K562 (cell line): Measurements from ENCODE around the gene ERC2. TPM values are rescaled to one million over a fixed set of nuclear protein-coding genes. Genes with fewer than 3 reads are reported as not detected.

Experiments
- ATAC-seq: fragments of 200-7000 bp; cut with Tn5 transposase; 3 replicates; pipeline ENCODE4 v1.9.1; 2020; ENCODE audit warnings: moderate library complexity
- BruUV-seq: library from RNA; stranded (reverse); fragments of 400-500 nt; replicated peaks from 2 replicates; lab custom pipeline; 2021; lab: Mats Ljungman, UMichigan
- CTCF ChIA-PET: fragments of 300-600 bp; formaldehyde crosslinking; extraction: SDS; loops from one replicate; lab custom pipeline; 2021; ENCODE audit warnings: low intra/inter-chr PET ratio; lab: Yijun Ruan, JAX
- POLR2A ChIA-PET: fragments of 300-600, 350-650 bp; sonication (Branson Sonifier 250); formaldehyde crosslinking; extraction: SDS; loops from one replicate; lab custom pipeline; 2021; ENCODE audit warnings: antibody characterized with exemption, inconsistent platforms; lab: Yijun Ruan, JAX
- DNase-seq, 4 experiments: peaks; one replicate each; pipeline versions ENCODE4 v3.0.0 to v3.0.0-alpha.2; 2011 to 2018; ENCODE audit warnings: low spot score in 3 of 4, mixed read lengths in 3 of 4; ENCODE audit errors: extremely low read depth in 1 of 4
- FAIRE-seq: peaks from 2 replicates; lab custom pipeline; 2011; peaks lifted over from hg19 to GRCh38; lab: Jason Lieb, UNC
- H2AFZ ChIP-seq: 2 replicates; pipeline ENCODE4 v1.6.0; 2011; ENCODE audit warnings: low read depth, low read length, control low read depth, inconsistent platforms
- H3K27ac ChIP-seq: fragments of 200-600 bp; 3 replicates; pipeline ENCODE4 v1.8.0; 2011; ENCODE audit warnings: low read depth, mild to moderate bottlenecking, control low read depth, inconsistent platforms, low read length, moderate library complexity, mixed read lengths; ENCODE audit errors: extremely low read depth
- H3K27me3 ChIP-seq, 2 experiments: fragments of 300-600 bp in 1 of 2; 2 replicates in 1 of 2; 3 replicates in 1 of 2; pipeline versions ENCODE4 v1.6.0 to v1.8.0; 2011; ENCODE audit warnings: inconsistent platforms in 2 of 2, low read length in 2 of 2, mild to moderate bottlenecking in 1 of 2, mixed read lengths in 1 of 2, moderate library complexity in 1 of 2; ENCODE audit not compliant: control insufficient read depth in 2 of 2, insufficient read depth in 2 of 2
- H3K36me3 ChIP-seq: fragments of 300-600 bp; 3 replicates; pipeline ENCODE4 v1.8.0; 2011; ENCODE audit warnings: mild to moderate bottlenecking, low read length, inconsistent platforms; ENCODE audit not compliant: control insufficient read depth, insufficient read depth
- H3K4me1 ChIP-seq, 2 experiments: fragments of 200-600 bp in 1 of 2; replicated peaks in 1 of 2; 2 replicates in 1 of 2; 3 replicates in 1 of 2; pipeline versions ENCODE4 v1.5.1 to v1.8.0; 2011; ENCODE audit warnings: inconsistent platforms in 2 of 2, low read length in 2 of 2, mild to moderate bottlenecking in 1 of 2, mixed read lengths in 1 of 2, moderate library complexity in 1 of 2; ENCODE audit not compliant: control insufficient read depth in 2 of 2, insufficient read depth in 2 of 2
- H3K4me2 ChIP-seq: 2 replicates; pipeline ENCODE4 v1.6.1; 2011; ENCODE audit warnings: low read length, control low read depth, inconsistent platforms, mixed read lengths; ENCODE audit not compliant: insufficient read depth
- H3K4me3 ChIP-seq: fragments of 200-600 bp; sonication (generic), shearing (Covaris generic); 2 replicates; pipeline ENCODE4 v1.5.1; 2016; ENCODE audit warnings: control low read depth, inconsistent platforms
- H3K79me2 ChIP-seq: fragments of 200-600 bp; 3 replicates; pipeline ENCODE4 v1.8.0; 2011; ENCODE audit warnings: low read length, inconsistent platforms; ENCODE audit not compliant: control insufficient read depth, insufficient read depth
- H3K9ac ChIP-seq, 2 experiments: 2 replicates each; pipeline versions ENCODE4 v1.6.0 to v1.6.1; 2011; ENCODE audit warnings: low read depth in 2 of 2, low read length in 2 of 2, control low read depth in 1 of 2, inconsistent platforms in 1 of 2, mild to moderate bottlenecking in 1 of 2, mixed read lengths in 1 of 2; ENCODE audit not compliant: insufficient read depth in 1 of 2
- H3K9me1 ChIP-seq: one replicate; pipeline ENCODE4 v1.6.0; 2011; ENCODE audit warnings: inconsistent platforms, mild to moderate bottlenecking, low read length, moderate library complexity; ENCODE audit not compliant: control insufficient read depth, insufficient read depth
- H3K9me3 ChIP-seq: replicated peaks from 2 replicates; pipeline ENCODE4 v1.5.1; 2011; ENCODE audit warnings: low read depth, low read length, inconsistent platforms; ENCODE audit not compliant: control insufficient read depth, insufficient read depth
- H4K20me1 ChIP-seq: replicated peaks from 2 replicates; pipeline ENCODE4 v1.6.1; 2011; ENCODE audit warnings: low read length, inconsistent platforms, mixed read lengths; ENCODE audit not compliant: control insufficient read depth, insufficient read depth
- BHLHE40 ChIP-seq: IDR thresholded peaks from 2 replicates; pipeline ENCODE4 v1.6.1; 2011; ENCODE audit warnings: low read length, improper control_type of control experiment
- BRCA1 ChIP-seq, 2 experiments: fragments of 450-650 bp in 1 of 2; sonication (generic) in 1 of 2; formaldehyde crosslinking in 1 of 2; IDR thresholded peaks; 2 replicates each; pipeline versions ENCODE4 v1.5.0 to v1.6.1; 2017 to 2020; ENCODE audit warnings: mild to moderate bottlenecking in 1 of 2, missing genetic modification reagents in 1 of 2
- GTF2A2 ChIP-seq: IDR thresholded peaks from 2 replicates; pipeline ENCODE4 v1.6.1; 2016; ENCODE audit warnings: mild to moderate bottlenecking, missing genetic modification characterization, missing compliant biosample characterization
- MTA3 ChIP-seq: fragments of 450-650 bp; formaldehyde crosslinking; IDR thresholded peaks from 2 replicates; pipeline ENCODE4 v1.6.1; 2017; ENCODE audit warnings: mild to moderate bottlenecking, borderline replicate concordance
- MTF1 ChIP-seq: fragments of 250-450 bp; sonication (Bioruptor Pico); IDR thresholded peaks from 2 replicates; pipeline ENCODE4 v1.9.0; 2021; ENCODE audit warnings: moderate library complexity, mild to moderate bottlenecking, inconsistent platforms, borderline replicate concordance
- NFATC3 ChIP-seq: fragments of 450-650 bp; IDR thresholded peaks from 2 replicates; pipeline ENCODE4 v1.6.1; 2017; ENCODE audit warnings: mild to moderate bottlenecking
- RBM39 ChIP-seq: fragments of 200-400 bp; formaldehyde crosslinking; optimal IDR thresholded peaks from 2 replicates; pipeline ENCODE3; 2018; ENCODE audit warnings: low read depth, low read length
- RFX7 ChIP-seq: fragments of 250-450 bp; sonication (Bioruptor Pico); IDR thresholded peaks from 2 replicates; pipeline ENCODE4 v1.5.1; 2021; ENCODE audit warnings: mild to moderate bottlenecking
- RNF2 ChIP-seq: sonication (generic); IDR thresholded peaks from 2 replicates; pipeline ENCODE4 v1.6.1; 2016
- SAP30 ChIP-seq: fragments of 200-600 bp; sonication (generic); IDR thresholded peaks from 2 replicates; pipeline ENCODE4 v1.6.1; 2012; ENCODE audit warnings: borderline replicate concordance, low read depth, mild to moderate bottlenecking, moderate library complexity, low read length, control low read depth, inconsistent platforms; ENCODE audit not compliant: insufficient read depth, poor library complexity, severe bottlenecking
- SUPT5H ChIP-seq: fragments of 450-650 bp; IDR thresholded peaks from 2 replicates; pipeline ENCODE4 v1.6.1; 2016
- ZNF324 ChIP-seq: fragments of 250-450 bp; sonication (Bioruptor Pico); IDR thresholded peaks from 2 replicates; pipeline ENCODE4 v1.4.0; 2020; ENCODE audit warnings: mild to moderate bottlenecking
- ZSCAN32 ChIP-seq: fragments of 450-650 bp; formaldehyde crosslinking; IDR thresholded peaks from 2 replicates; pipeline ENCODE4 v1.4.0; 2020; ENCODE audit warnings: mild to moderate bottlenecking, moderate library complexity
- WGBS: fragments of 100-300 bp; shearing (Covaris generic); methylation state at CpG from one replicate; pipeline ENCODE4 v1.1.6; 2016; ENCODE audit warnings: low coverage, mixed read lengths; ENCODE audit not compliant: insufficient coverage; ENCODE audit errors: missing lambda C conversion rate; 5-methylcytosine and 5-hydroxymethylcytosine counted together
- in situ Hi-C: fragments of 300-500 bp; cut with MboI; formaldehyde crosslinking; loops from 4 replicates; pipeline ENCODE4 v1.15.0; 2018; ENCODE audit warnings: inconsistent platforms, mixed read lengths
- intact Hi-C: fragments of 100-400 bp; cut with micrococcal nuclease; formaldehyde crosslinking; loops from 2 replicates; pipeline ENCODE4 v1.14.2; 2022
- polyA plus RNA-seq, 8 experiments: library from polyadenylated mRNA; depleted of rRNA in 4 of 8; stranded (reverse) in 5 of 8; unstranded in 3 of 8; fragments of >200 nt; fragmentation: Nextera tagmentation in 2 of 8; fragmentation: Illumina TruSeq in 1 of 8; extraction: Ambion mirVana in 2 of 8; extraction: Trizol in 1 of 8; gene quantifications; 2 replicates each; pipeline versions ENCODE4 v1.2.1 to v1.2.3, GENCODE V29; 2011 to 2014; ENCODE audit warnings: inconsistent platforms in 1 of 8, missing spikeins in 1 of 8
- total RNA-seq, 7 experiments: library from RNA; depleted of rRNA in 6 of 7; stranded (reverse); fragments of >200 nt in 6 of 7; fragmentation: Illumina TruSeq in 2 of 7; extraction: Trizol in 2 of 7; gene quantifications; 2 replicates each; pipeline versions ENCODE4 v1.2.1 to v1.2.3, GENCODE V29; 2011 to 2021; ENCODE audit warnings: low replicate concordance in 1 of 7
- TF ChIP-seq, protein P1 (sequence below): sonication (generic); formaldehyde crosslinking; IDR thresholded peaks from 2 replicates; pipeline ENCODE4 v1.8.0; 2023; ENCODE audit warnings: mild to moderate bottlenecking, missing genetic modification reagents
- TF ChIP-seq, protein P2 (sequence below): fragments of 450-650 bp; IDR thresholded peaks from 2 replicates; pipeline ENCODE4 v1.6.1; 2017; ENCODE audit warnings: mild to moderate bottlenecking, moderate library complexity
- TF ChIP-seq, protein P3 (sequence below): fragments of 250-450 bp; sonication (Bioruptor Pico); IDR thresholded peaks from 2 replicates; pipeline ENCODE4 v1.4.0; 2020; ENCODE audit warnings: mild to moderate bottlenecking
- TF ChIP-seq, protein P4 (sequence below): fragments of 450-650 bp; IDR thresholded peaks from 2 replicates; pipeline ENCODE4 v1.6.1; 2018; ENCODE audit warnings: mild to moderate bottlenecking, low read depth; ENCODE audit not compliant: partially characterized antibody

Gene ERC2
- total and polyA plus RNA-seq, 9 of the 15 experiments (the other 6 are each of a cell fraction or from before 2014, with no cell fraction given): 0.04 to 0.18 (median 0.07) TPM; not detected in 2

DNA sequence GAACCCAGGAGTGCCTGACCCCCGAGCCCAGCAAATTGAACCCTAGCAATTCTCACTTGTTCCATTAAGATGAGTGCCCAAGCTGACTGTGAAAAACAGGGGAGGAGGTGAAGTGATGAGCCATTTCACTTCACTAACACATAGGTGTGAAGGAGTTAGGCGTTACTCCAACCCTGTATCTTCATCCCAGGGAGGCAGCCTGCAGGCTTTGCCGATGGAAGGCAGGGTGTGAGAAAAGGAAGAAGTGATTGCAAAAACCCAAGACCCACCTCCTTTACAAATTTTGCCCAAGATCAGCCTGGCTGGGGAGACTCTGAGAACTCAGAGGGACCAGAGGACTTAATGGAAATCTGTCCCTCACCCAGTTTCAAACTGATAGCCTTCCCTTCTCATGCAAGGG, 851.5 kb downstream of the ERC2 start:
- WGBS: 0% methylated on average over 1 of the region's 3 CpGs
- in situ Hi-C loops (no loop called here), intact Hi-C loops (no loop called here)
- Histone ChIP-seq H3K27ac (no peak overlapping the region), H3K36me3 (no peaks in the 10 kb centered on the region), H3K9ac (no peak overlapping the region), H3K4me1 (no peaks in the 10 kb centered on the region), H3K9me3 (no peaks in the 10 kb centered on the region), H3K27me3 (no peaks in the 10 kb centered on the region), H3K4me2 (no peak overlapping the region), H3K4me3 (no peak overlapping the region), H3K9me1 (no peaks in the 10 kb centered on the region), H2AFZ (no peak overlapping the region), H3K79me2 (no peaks in the 10 kb centered on the region), H4K20me1 (no peaks in the 10 kb centered on the region)
- CTCF ChIA-PET: no interaction called here
- no peak for ATAC-seq
- POLR2A ChIA-PET: no interaction called here
- TF ChIP-seq BRCA1 (IDR thresholded peaks at IDR 0.05) (no peak), BRCA1 (CRISPR knock-in tag; IDR thresholded peaks at IDR 0.05) (no peak), ZNF324 (CRISPR knock-in tag) (no peak), MTA3 (no peak), RFX7 (no peak), RBM39 (no peak), BHLHE40 (no peak), GTF2A2 (tag) (no peak), MTF1 (CRISPR knock-in tag) (no peak), SUPT5H (no peak), RNF2 (no peak), ZSCAN32 (CRISPR knock-in tag) (no peak), SAP30 (no peak), NFATC3 (no peak)
- TF ChIP-seq, protein P1, sequence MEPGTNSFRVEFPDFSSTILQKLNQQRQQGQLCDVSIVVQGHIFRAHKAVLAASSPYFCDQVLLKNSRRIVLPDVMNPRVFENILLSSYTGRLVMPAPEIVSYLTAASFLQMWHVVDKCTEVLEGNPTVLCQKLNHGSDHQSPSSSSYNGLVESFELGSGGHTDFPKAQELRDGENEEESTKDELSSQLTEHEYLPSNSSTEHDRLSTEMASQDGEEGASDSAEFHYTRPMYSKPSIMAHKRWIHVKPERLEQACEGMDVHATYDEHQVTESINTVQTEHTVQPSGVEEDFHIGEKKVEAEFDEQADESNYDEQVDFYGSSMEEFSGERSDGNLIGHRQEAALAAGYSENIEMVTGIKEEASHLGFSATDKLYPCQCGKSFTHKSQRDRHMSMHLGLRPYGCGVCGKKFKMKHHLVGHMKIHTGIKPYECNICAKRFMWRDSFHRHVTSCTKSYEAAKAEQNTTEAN: no peak
- TF ChIP-seq, protein P2, sequence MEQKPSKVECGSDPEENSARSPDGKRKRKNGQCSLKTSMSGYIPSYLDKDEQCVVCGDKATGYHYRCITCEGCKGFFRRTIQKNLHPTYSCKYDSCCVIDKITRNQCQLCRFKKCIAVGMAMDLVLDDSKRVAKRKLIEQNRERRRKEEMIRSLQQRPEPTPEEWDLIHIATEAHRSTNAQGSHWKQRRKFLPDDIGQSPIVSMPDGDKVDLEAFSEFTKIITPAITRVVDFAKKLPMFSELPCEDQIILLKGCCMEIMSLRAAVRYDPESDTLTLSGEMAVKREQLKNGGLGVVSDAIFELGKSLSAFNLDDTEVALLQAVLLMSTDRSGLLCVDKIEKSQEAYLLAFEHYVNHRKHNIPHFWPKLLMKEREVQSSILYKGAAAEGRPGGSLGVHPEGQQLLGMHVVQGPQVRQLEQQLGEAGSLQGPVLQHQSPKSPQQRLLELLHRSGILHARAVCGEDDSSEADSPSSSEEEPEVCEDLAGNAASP: no peak
- TF ChIP-seq, protein P3, sequence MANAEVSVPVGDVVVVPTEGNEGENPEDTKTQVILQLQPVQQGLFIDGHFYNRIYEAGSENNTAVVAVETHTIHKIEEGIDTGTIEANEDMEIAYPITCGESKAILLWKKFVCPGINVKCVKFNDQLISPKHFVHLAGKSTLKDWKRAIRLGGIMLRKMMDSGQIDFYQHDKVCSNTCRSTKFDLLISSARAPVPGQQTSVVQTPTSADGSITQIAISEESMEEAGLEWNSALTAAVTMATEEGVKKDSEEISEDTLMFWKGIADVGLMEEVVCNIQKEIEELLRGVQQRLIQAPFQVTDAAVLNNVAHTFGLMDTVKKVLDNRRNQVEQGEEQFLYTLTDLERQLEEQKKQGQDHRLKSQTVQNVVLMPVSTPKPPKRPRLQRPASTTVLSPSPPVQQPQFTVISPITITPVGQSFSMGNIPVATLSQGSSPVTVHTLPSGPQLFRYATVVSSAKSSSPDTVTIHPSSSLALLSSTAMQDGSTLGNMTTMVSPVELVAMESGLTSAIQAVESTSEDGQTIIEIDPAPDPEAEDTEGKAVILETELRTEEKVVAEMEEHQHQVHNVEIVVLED: no peak
- TF ChIP-seq, protein P4, sequence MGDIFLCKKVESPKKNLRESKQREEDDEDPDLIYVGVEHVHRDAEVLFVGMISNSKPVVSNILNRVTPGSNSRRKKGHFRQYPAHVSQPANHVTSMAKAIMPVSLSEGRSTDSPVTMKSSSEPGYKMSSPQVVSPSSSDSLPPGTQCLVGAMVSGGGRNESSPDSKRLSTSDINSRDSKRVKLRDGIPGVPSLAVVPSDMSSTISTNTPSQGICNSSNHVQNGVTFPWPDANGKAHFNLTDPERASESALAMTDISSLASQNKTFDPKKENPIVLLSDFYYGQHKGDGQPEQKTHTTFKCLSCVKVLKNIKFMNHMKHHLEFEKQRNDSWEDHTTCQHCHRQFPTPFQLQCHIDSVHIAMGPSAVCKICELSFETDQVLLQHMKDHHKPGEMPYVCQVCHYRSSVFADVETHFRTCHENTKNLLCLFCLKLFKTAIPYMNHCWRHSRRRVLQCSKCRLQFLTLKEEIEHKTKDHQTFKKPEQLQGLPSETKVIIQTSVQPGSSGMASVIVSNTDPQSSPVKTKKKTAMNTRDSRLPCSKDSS: no peak
- no peak for FAIRE-seq
- no peak for DNase-seq
- BruUV-seq: no TSS peak
